Raji (cell line): ENCODE data around the gene SDC4.

ENCODE experiments used
- POLR2A ChIP-seq: IDR thresholded peaks from 2 replicates; pipeline ENCODE4 v1.6.1; 2011; ENCODE audit warnings: low read depth, low read length, control low read depth; ENCODE audit not compliant: insufficient read depth

Gene SDC4

DNA sequence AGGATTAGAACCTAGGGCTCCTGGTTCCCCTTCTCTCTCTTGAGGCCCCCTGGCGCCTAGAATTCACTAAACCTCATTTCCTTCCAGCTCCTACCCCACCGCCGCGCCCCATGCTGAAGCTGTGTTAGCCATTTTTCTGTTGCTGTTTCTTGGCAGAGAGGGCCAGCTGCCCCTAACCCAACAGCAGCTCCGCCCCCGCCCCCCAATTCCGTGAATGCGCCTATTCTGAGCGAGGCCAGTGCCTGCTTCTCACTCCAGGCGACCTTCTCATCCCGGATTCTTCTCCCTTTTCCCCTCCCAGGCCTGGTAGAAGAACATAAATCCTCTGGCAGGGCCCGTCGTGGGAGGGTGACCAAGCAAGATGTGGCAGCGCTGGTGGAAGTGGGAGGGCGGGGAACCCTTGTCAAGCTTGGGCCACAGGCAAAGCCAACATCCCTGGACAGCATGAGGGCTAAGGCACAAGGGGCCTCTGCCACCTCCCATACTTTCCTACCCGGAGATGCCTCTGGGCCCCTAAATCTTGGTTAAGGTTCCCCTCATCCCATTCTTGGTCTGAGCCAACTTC lies 41.1 kb downstream of the SDC4 start:
- TF ChIP-seq POLR2A = no peak

DNA sequence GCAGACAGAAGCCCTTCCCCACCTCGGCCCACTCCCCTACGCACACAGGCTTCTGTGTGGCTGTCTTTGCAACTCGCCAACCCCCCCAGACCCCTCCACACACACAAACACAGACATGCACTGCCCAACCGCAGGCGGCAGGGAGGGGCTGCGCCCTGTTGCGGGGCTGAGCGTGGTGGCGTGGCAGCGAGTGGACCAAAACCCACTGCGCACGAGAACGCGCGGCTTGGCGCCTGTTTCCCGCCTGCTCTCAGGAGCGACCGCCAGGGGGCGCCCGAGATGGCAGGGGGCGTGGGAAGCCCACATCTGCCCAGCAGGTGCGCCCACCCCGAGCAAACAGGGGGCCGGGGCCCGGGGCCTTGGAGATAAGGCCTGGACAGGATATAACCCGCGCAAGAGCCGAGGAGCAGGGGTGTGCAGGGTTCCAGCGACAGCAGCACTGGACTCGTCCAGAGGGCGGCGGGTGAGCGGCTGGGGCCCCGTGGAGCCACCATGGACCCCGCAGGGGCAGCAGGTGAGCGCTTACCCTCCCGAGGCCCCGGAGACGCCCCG lies 41.7 kb downstream of the SDC4 start, which contains the start of gene RBPJL:
TSS of gene RBPJL (plus strand) at position 410 of the 552 bp plus-strand sequence. CDS start at position 493, 83 bp downstream.
- TF ChIP-seq POLR2A = no peak

DNA sequence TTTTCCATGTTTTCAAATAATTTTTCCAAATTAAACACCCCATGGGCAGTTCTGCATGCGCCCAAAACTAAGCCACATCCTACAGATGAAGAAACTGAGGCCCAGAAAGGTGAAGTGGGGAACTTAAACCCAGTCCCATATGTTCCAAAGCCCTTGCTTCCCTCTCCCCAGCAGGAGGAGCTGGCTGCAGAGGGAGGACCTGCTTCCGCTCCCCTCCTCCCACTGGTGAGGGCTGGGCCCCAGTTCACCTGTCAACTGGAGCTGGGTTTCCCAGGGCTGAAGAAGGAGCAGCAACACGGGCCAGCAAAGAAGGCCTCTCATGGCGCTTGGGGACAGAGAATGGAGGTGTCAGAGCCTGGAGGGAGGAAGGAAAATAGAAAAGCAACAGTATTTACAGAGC lies 43.0 kb downstream of the SDC4 start:
- no peak for TF ChIP-seq POLR2A

- TF ChIP-seq POLR2A = no peak
Observed at GRCh38 chr20:45304464-45304999, 43.7 kb downstream of the SDC4 start.

- no peak for TF ChIP-seq POLR2A
Observed at GRCh38 chr20:45303586-45304463, 44.4 kb downstream of the SDC4 start.

DNA sequence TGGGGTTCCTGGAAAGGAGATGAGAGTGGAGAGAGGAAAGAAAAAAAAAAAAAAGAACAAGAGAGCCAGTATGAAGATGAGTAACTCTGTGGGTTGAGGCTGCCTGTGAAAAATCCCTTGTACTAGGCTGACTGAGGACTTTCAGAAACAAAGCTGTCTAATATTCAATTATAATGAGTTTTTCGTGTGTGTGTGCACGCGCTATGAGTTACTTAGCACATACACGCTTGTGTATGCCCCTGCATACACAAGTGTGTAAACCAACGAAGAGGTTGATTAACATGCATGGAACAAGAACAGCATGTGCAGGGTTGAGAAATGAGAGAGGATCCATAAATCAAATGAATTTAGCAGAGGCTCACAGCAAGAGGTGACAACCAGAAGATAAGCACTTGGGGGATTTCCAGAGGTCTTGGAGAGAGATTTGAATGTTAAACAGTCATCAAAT lies 46.4 kb downstream of the SDC4 start:
- no peak for TF ChIP-seq POLR2A

- no peak for TF ChIP-seq POLR2A
Observed at GRCh38 chr20:45300961-45301360, 47.3 kb downstream of the SDC4 start.

GRCh38 chr20:45299786-45300185 lies 48.4 kb downstream of the SDC4 start:
- TF ChIP-seq POLR2A = no peak

DNA sequence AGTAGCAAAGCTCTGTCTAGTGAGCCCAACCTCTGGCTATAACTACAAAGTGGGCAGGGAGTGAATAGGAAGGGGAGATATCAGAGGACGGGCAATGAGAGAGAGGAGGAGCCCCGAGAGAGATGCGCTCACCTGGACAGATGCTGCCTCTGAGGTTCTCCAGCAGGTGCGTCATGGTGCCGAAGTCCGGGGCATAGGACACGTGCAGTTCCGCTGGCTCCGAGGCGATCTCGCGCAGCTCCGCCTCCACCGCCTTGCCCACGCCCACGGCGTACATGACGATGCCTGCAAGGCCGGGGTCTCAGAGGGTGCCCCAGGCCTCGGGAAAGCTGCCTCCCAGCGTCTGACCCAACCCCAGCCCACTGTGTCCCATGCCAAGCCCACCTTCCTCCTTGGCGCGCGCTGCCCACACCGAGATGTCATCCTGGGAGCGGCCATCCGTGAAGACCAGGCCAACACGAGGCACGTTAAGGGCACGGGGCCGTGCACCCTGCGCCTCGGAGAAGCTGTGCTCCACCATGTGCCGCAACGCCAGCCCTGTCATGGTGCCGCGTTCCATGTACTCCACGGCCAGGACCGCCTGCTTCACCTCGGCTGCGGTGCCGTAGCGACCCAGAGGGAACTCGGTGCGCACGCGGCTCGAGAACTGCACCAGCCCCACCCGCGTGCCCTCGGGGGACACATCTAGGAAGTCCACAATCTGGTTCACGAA lies 50.3 kb downstream of the SDC4 start:
- no peak for TF ChIP-seq POLR2A

DNA sequence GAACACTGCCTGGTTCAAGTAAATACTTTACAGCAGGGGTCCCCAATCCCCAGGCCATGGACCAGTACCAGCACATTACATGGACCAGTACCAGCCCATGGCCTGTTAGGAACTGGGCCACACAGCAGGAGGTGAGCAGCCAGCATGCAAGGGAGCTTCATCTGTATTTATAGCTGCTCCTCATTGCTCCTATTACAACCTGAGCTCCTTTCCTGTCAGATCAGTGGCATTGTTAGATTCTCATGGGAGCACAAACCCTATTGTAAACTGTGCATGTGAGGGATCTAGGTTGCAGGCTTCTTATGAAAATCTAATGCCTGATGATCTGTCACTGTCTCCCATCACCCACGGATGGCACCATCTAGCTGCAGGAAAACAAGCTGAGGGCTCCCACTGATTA lies 53.6 kb downstream of the SDC4 start:
- no peak for TF ChIP-seq POLR2A

GRCh38 chr20:45294003-45294368 lies 54.2 kb downstream of the SDC4 start:
- no peak for TF ChIP-seq POLR2A

DNA sequence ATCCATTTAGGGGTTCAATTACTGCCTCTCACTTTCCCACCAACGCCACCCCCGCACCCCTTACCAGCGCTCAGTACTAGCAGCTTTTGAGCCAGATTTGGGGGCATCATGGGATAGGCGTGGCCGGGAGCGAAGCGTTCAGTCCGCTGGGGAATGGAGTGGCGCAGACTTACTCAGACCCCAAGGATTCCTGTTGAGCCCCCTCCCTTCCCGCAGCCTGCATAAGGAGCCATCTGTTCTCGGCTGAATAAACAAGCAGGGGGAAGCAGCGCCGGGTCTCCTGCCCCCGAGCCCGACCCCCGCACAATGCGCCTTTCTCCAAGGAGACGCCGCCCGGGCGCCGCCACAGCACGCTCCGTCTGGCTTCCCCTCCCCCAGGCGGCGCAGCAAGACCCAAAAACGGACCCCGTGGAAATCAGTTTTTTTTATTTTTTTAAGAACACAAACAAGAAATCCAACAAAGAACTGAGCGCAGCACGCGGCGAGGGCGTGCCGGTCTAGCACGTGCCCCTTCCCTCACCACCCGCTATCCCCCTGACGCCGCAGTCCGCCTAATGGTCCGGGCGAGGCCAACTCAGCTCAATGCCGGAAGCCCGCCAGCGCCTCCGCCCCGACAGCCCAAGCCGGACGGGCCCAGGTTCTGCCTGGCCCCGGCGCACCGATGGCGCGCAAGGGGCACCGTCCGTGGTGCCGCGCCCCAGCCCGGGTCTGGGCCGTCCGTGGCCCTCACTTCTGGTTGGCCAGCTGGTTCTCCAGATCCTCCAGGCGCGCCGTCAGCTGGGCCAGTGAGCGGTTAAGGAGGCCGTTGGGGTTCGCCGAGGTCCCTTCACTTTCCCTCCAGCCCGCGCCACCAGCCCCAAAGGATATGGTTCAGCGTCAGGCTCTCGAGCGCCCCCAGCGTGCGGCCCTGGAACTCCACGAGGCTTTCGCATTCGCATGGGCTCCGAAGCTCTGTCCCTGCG lies 54.9 kb downstream of the SDC4 start:
- no peak for TF ChIP-seq POLR2A

DNA sequence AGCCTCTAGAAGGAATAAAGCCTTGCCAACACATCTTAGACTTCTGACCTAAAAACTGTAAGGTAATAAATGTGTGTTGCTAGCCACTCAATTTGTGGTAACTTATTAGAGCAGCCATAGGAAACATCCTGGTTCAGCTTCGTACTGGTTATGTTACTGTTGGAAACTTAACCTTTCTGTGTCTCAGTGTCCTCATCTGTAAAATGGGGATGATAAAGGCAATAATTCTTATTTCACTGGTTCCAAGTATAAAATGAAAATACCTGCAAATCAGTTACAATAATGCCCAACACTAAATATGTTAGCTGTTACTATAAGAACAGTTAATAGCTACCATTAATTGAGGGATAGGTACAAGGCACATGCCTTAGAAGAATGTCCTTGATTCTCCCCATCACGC lies 55.9 kb downstream of the SDC4 start:
- no peak for TF ChIP-seq POLR2A

GRCh38 chr20:45291526-45291925 lies 56.7 kb downstream of the SDC4 start:
- no peak for TF ChIP-seq POLR2A
